Measurements from ENCODE around the gene KRT73. TPM values are rescaled to one million over a fixed set of nuclear protein-coding genes. Genes with fewer than 3 reads are reported as not detected.

Gene KRT73
- total and polyA plus RNA-seq, 2 donors (not counting 1 experiment from before 2014, with no cell fraction given), result not detected

- H3K4me3 ChIP-seq (replicated peaks in 1 of 4; ENCODE audit: control extremely low read depth in 1 of 4, insufficient read depth in 1 of 4, low read depth in 3 of 4, low read length in 4 of 4), result no peak overlapping the region
- TF ChIP-seq CTCF (conservative IDR thresholded peaks at IDR 0.05 in 1 of 2, IDR thresholded peaks at IDR 0.05 in 1 of 2; ENCODE audit: low read depth in 1 of 2, low read length in 2 of 2) (no peak), EZH2 (IDR thresholded peaks at IDR 0.05; ENCODE audit: low read length, missing control alignments) (no peak)
- no peaks in the 10 kb centered on the region for H3K9me3 ChIP-seq (ENCODE audit: control insufficient read depth, insufficient read depth, low read depth, low read length)
- H3K27me3 ChIP-seq (ENCODE audit: control insufficient read depth, insufficient read depth, low read length), result no peaks in the 10 kb centered on the region
- H3K4me1 ChIP-seq (ENCODE audit: control insufficient read depth, extremely low read depth, insufficient read depth, low read length), result no peaks in the 10 kb centered on the region
- H4K20me1 ChIP-seq (ENCODE audit: control insufficient read depth, extremely low read depth, insufficient read depth, low read length), result no peaks in the 10 kb centered on the region
- no peak for DNase-seq (ENCODE audit: low read depth in 2 of 2)
- H3K4me2 ChIP-seq (ENCODE audit: extremely low read depth, insufficient read depth, low read length), result no peak overlapping the region
- no peak overlapping the region for H2AFZ ChIP-seq (ENCODE audit: low read length)
- no peak overlapping the region for H3K9ac ChIP-seq (ENCODE audit: insufficient read depth, low read length)
- H3K79me2 ChIP-seq (ENCODE audit: control insufficient read depth, insufficient read depth, low read length), result no peaks in the 10 kb centered on the region
- H3K36me3 ChIP-seq (ENCODE audit: control insufficient read depth, insufficient read depth, low read length), result no peaks in the 10 kb centered on the region
- no peak overlapping the region for H3K27ac ChIP-seq (ENCODE audit: insufficient read depth, low read length)
Observed at GRCh38 chr12:52637299-52637698, 18.9 kb upstream of the KRT73 start.

DNA sequence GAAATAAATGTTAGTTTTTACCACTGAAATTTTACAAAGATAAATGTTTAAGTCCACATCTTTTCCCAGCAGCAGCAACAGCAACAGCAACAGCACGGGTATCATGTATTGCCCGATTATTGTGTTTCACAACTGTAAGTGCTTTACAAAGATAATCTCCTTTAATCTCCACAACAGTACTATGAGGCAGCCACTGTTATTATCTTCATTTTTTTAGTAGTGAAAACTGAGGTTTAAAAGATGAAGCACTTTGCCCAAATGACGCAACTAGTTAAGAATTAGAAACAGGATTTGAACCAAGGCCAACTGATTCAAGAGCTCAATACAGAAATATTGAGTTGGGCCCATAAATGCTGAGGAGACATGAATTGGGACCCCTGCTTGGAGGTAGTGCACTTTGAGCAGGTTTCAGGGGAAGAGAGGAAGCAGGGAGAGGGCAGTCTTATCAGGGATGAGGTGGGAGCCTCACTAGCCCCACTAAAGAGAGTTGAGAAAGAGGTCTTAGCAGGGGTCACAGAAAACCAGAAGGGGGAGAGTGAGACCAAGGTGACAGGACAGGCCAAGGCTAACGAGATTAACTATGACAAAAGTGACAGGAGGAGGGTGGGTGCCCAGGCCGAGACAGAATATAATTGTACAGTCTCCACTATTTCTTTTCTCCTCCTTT lies 18.4 kb upstream of the KRT73 start:
- H3K4me1 ChIP-seq (ENCODE audit: control insufficient read depth, extremely low read depth, insufficient read depth, low read length), result no peaks in the 10 kb centered on the region
- no peak overlapping the region for H2AFZ ChIP-seq (ENCODE audit: low read length)
- no peak overlapping the region for H3K9ac ChIP-seq (ENCODE audit: insufficient read depth, low read length)
- DNase-seq (ENCODE audit: low read depth in 2 of 2), result no peak
- no peaks in the 10 kb centered on the region for H4K20me1 ChIP-seq (ENCODE audit: control insufficient read depth, extremely low read depth, insufficient read depth, low read length)
- no peaks in the 10 kb centered on the region for H3K36me3 ChIP-seq (ENCODE audit: control insufficient read depth, insufficient read depth, low read length)
- H3K4me3 ChIP-seq (replicated peaks in 1 of 4; ENCODE audit: control extremely low read depth in 1 of 4, insufficient read depth in 1 of 4, low read depth in 3 of 4, low read length in 4 of 4), result no peak overlapping the region
- no peak overlapping the region for H3K27ac ChIP-seq (ENCODE audit: insufficient read depth, low read length)
- H3K4me2 ChIP-seq (ENCODE audit: extremely low read depth, insufficient read depth, low read length), result no peak overlapping the region
- no peaks in the 10 kb centered on the region for H3K79me2 ChIP-seq (ENCODE audit: control insufficient read depth, insufficient read depth, low read length)
- no peaks in the 10 kb centered on the region for H3K27me3 ChIP-seq (ENCODE audit: control insufficient read depth, insufficient read depth, low read length)
- no peaks in the 10 kb centered on the region for H3K9me3 ChIP-seq (ENCODE audit: control insufficient read depth, insufficient read depth, low read depth, low read length)
- no peak for TF ChIP-seq EZH2 (IDR thresholded peaks at IDR 0.05; ENCODE audit: low read length, missing control alignments)

GRCh38 chr12:52636189-52636588 lies 17.8 kb upstream of the KRT73 start:
- H3K9me3 ChIP-seq (ENCODE audit: control insufficient read depth, insufficient read depth, low read depth, low read length), result no peaks in the 10 kb centered on the region

More at GRCh38 chr12:52636189-52636588, 17.8 kb upstream of the KRT73 start:
- H2AFZ ChIP-seq (ENCODE audit: low read length), result no peak overlapping the region
- no peaks in the 10 kb centered on the region for H3K27me3 ChIP-seq (ENCODE audit: control insufficient read depth, insufficient read depth, low read length)
- no peaks in the 10 kb centered on the region for H3K4me1 ChIP-seq (ENCODE audit: control insufficient read depth, extremely low read depth, insufficient read depth, low read length)
- no peaks in the 10 kb centered on the region for H3K36me3 ChIP-seq (ENCODE audit: control insufficient read depth, insufficient read depth, low read length)
- H3K27ac ChIP-seq (ENCODE audit: insufficient read depth, low read length), result no peak overlapping the region
- H4K20me1 ChIP-seq (ENCODE audit: control insufficient read depth, extremely low read depth, insufficient read depth, low read length), result no peaks in the 10 kb centered on the region
- no peaks in the 10 kb centered on the region for H3K79me2 ChIP-seq (ENCODE audit: control insufficient read depth, insufficient read depth, low read length)
- H3K4me3 ChIP-seq (replicated peaks in 1 of 4; ENCODE audit: control extremely low read depth in 1 of 4, insufficient read depth in 1 of 4, low read depth in 3 of 4, low read length in 4 of 4), result no peak overlapping the region
- no peak for DNase-seq (ENCODE audit: low read depth in 2 of 2)
- H3K9ac ChIP-seq (ENCODE audit: insufficient read depth, low read length), result no peak overlapping the region
- no peak overlapping the region for H3K4me2 ChIP-seq (ENCODE audit: extremely low read depth, insufficient read depth, low read length)
- no peak for TF ChIP-seq CTCF (conservative IDR thresholded peaks at IDR 0.05 in 1 of 2, IDR thresholded peaks at IDR 0.05 in 1 of 2; ENCODE audit: low read depth in 1 of 2, low read length in 2 of 2)
- TF ChIP-seq EZH2 (IDR thresholded peaks at IDR 0.05; ENCODE audit: low read length, missing control alignments), result no peak

Data from fibroblast of lung (primary cell).